HepG2 (cell line): ENCODE results near the gene ADAR. TPM values are rescaled to one million over a fixed set of nuclear protein-coding genes. Genes with fewer than 3 reads are reported as not detected.

Source experiments
- BHLHE40 ChIP-seq: IDR thresholded peaks from 2 replicates; pipeline ENCODE4 v1.6.1; 2011; ENCODE audit warnings: low read length, improper control_type of control experiment
- CENPT ChIP-seq: sonication (generic); formaldehyde crosslinking; IDR thresholded peaks from 2 replicates; pipeline ENCODE4 v1.8.0; 2022; ENCODE audit warnings: low read depth, mild to moderate bottlenecking, moderate library complexity, missing genetic modification reagents
- FOXK1 ChIP-seq: sonication (generic); formaldehyde crosslinking; IDR thresholded peaks from 2 replicates; pipeline ENCODE4 v1.4.0; 2020; ENCODE audit warnings: low read depth, missing genetic modification reagents, borderline replicate concordance
- IKZF4 ChIP-seq: sonication (generic); formaldehyde crosslinking; IDR thresholded peaks from 2 replicates; pipeline ENCODE4 v1.5.1; 2020; ENCODE audit warnings: borderline replicate concordance, mild to moderate bottlenecking, low read depth, missing genetic modification reagents; ENCODE audit errors: not compliant biosample characterization
- IRF9 ChIP-seq: sonication (generic); formaldehyde crosslinking; IDR thresholded peaks from 2 replicates; pipeline ENCODE4 v1.8.0; 2022; ENCODE audit warnings: missing genetic modification reagents, mild to moderate bottlenecking, borderline replicate concordance
- MAFK ChIP-seq, 2 experiments: IDR thresholded peaks in 1 of 2; conservative IDR thresholded peaks in 1 of 2; 2 replicates each; pipeline ENCODE4 v1.6.1; 2011; ENCODE audit warnings: improper control_type of control experiment in 2 of 2, low read length in 2 of 2
- MXD1 ChIP-seq: sonication (generic); formaldehyde crosslinking; IDR thresholded peaks from 2 replicates; pipeline ENCODE4 v1.4.0; 2020; ENCODE audit warnings: mild to moderate bottlenecking, missing genetic modification reagents
- MXD4 ChIP-seq: IDR thresholded peaks from 2 replicates; pipeline ENCODE4 v1.6.1; 2016; ENCODE audit warnings: mild to moderate bottlenecking, missing biosample characterization, missing genetic modification reagents
- PATZ1 ChIP-seq: sonication (generic); formaldehyde crosslinking; IDR thresholded peaks from 2 replicates; pipeline ENCODE4 v1.4.0; 2020; ENCODE audit warnings: missing genetic modification reagents
- PRPF4 ChIP-seq: fragments of 200-400 bp; formaldehyde crosslinking; IDR thresholded peaks from 2 replicates; pipeline ENCODE4 v1.6.1; 2016; ENCODE audit warnings: low read length, low read depth; ENCODE audit not compliant: poor library complexity, severe bottlenecking
- SIX1 ChIP-seq: sonication (generic); formaldehyde crosslinking; IDR thresholded peaks from 2 replicates; pipeline ENCODE4 v1.4.0; 2020; ENCODE audit warnings: missing genetic modification reagents, borderline replicate concordance
- STAG1 ChIP-seq: sonication (generic); formaldehyde crosslinking; IDR thresholded peaks from 2 replicates; pipeline ENCODE4 v1.4.0; 2020; ENCODE audit warnings: missing genetic modification reagents
- TFDP2 ChIP-seq: sonication (generic); formaldehyde crosslinking; IDR thresholded peaks from 2 replicates; pipeline ENCODE4 v1.4.0; 2020; ENCODE audit warnings: missing genetic modification reagents
- YY1 ChIP-seq: IDR thresholded peaks from 2 replicates; pipeline ENCODE4 v1.6.1; 2011; ENCODE audit warnings: low read length, low read depth, moderate library complexity, mild to moderate bottlenecking; ENCODE audit not compliant: insufficient read depth, insufficient replicate concordance
- ZGPAT ChIP-seq: IDR thresholded peaks from 2 replicates; pipeline ENCODE4 v1.6.1; 2016; ENCODE audit warnings: mild to moderate bottlenecking
- ZNF143 ChIP-seq: sonication (generic); formaldehyde crosslinking; IDR thresholded peaks from 2 replicates; pipeline ENCODE4 v1.4.0; 2020; ENCODE audit warnings: missing genetic modification reagents
- ZNF232 ChIP-seq: sonication (generic); formaldehyde crosslinking; IDR thresholded peaks from 2 replicates; pipeline ENCODE4 v1.4.0; 2020; ENCODE audit warnings: missing genetic modification reagents, borderline replicate concordance
- ZNF570 ChIP-seq: sonication (generic); formaldehyde crosslinking; IDR thresholded peaks from 2 replicates; pipeline ENCODE4 v1.4.0; 2020; ENCODE audit warnings: mild to moderate bottlenecking, missing genetic modification reagents, borderline replicate concordance
- ZNF691 ChIP-seq: sonication (generic); formaldehyde crosslinking; IDR thresholded peaks from 2 replicates; pipeline ENCODE4 v1.4.0; 2020; ENCODE audit warnings: missing genetic modification reagents, low read depth, mild to moderate bottlenecking, borderline replicate concordance
- ZNF784 ChIP-seq: sonication (generic); formaldehyde crosslinking; IDR thresholded peaks from 2 replicates; pipeline ENCODE4 v1.5.1; 2020; ENCODE audit warnings: missing genetic modification reagents, mild to moderate bottlenecking, borderline replicate concordance
- polyA plus RNA-seq, 8 experiments: library from polyadenylated mRNA; depleted of rRNA in 3 of 8; stranded (reverse) in 7 of 8; unstranded in 1 of 8; fragments of >200 nt; fragmentation: Illumina TruSeq in 4 of 8; extraction: Trizol in 4 of 8; gene quantifications; 2 replicates each; pipeline versions ENCODE4 v1.2.1 to v1.2.3, GENCODE V29; 2011 to 2016; ENCODE audit warnings: low read depth in 4 of 8, missing spikeins in 1 of 8, mixed read lengths in 1 of 8; ENCODE audit not compliant: insufficient read depth in 1 of 8
- total RNA-seq, 5 experiments: library from RNA; depleted of rRNA; stranded (reverse); fragments of >200 nt; fragmentation: Illumina TruSeq; extraction: Trizol; gene quantifications; 2 replicates each; pipeline ENCODE4 v1.2.3, GENCODE V29; 2016; ENCODE audit warnings: low read depth in 1 of 5

Gene ADAR
- total and polyA plus RNA-seq, 2 of the 13 experiments (the other 11 are each of a cell fraction or from before 2014, with no cell fraction given), result 70.8 to 86.2 TPM

GRCh38 chr1:154558720-154559465, 49.1 kb downstream of the ADAR start (continued):
- no peak for TF ChIP-seq PATZ1 (CRISPR knock-in tag)
- peak; percentile 86 for TF ChIP-seq IRF9 (CRISPR knock-in tag)
- TF ChIP-seq PRPF4, result no peak
- TF ChIP-seq BHLHE40, result peak; percentile 99
- peak; percentile 97 for TF ChIP-seq TFDP2 (CRISPR knock-in tag)
- peak; percentile 58; the same call in 1 of the 2 replicates for TF ChIP-seq FOXK1 (CRISPR knock-in tag)
- peak; percentile 98 for TF ChIP-seq ZNF232
- TF ChIP-seq SIX1 (CRISPR knock-in tag), result no peak
- TF ChIP-seq MAFK (conservative IDR thresholded peaks at IDR 0.05 in 1 of 2, IDR thresholded peaks at IDR 0.05 in 1 of 2; ENCODE audit: low read length in 2 of 2), result no peak
- no peak for TF ChIP-seq STAG1 (CRISPR knock-in tag)
- TF ChIP-seq ZNF691 (CRISPR knock-in tag), result peak; percentile 97
- peak; percentile 98 for TF ChIP-seq IKZF4 (CRISPR knock-in tag)
- no peak for TF ChIP-seq YY1
- peak; percentile 95; the same call in 1 of the 2 replicates for TF ChIP-seq CENPT (CRISPR knock-in tag)
- TF ChIP-seq MXD4, result peak; percentile 94
- TF ChIP-seq ZNF143 (CRISPR knock-in tag), result peak; percentile 86
- TF ChIP-seq ZNF784 (CRISPR knock-in tag), result peak; percentile 89
- TF ChIP-seq ZGPAT (CRISPR knock-in tag), result peak; percentile 92
- peak; percentile 96 for TF ChIP-seq ZNF570
- TF ChIP-seq MXD1, result peak; percentile 97
